SK-N-SH (cell line): ENCODE measurements around the gene LIMK1.

Experiments
- CHD2 ChIP-seq: fragments of 150-350 bp; IDR thresholded peaks from 2 replicates; pipeline ENCODE4 v1.6.1; 2018; ENCODE audit warnings: low read length; ENCODE audit not compliant: partially characterized antibody
- CTCF ChIP-seq: fragments of 200-600 bp; sonication (generic); IDR thresholded peaks from 2 replicates; pipeline ENCODE4 v1.6.1; 2017; ENCODE audit warnings: antibody characterized with exemption, mild to moderate bottlenecking, moderate library complexity
- EZH2phosphoT487 ChIP-seq: fragments of 200-600 bp; sonication (generic); IDR thresholded peaks from 2 replicates; pipeline ENCODE4 v1.6.1; 2017; ENCODE audit warnings: low read depth, mixed run types, mild to moderate bottlenecking, antibody characterized with exemption, moderate library complexity, borderline replicate concordance
- GABPA ChIP-seq: IDR thresholded peaks from 2 replicates; pipeline ENCODE4 v1.4.0; 2012; ENCODE audit warnings: low read depth, mild to moderate bottlenecking
- JUND ChIP-seq: IDR thresholded peaks from 2 replicates; pipeline ENCODE4 v1.4.0; 2012
- MAX ChIP-seq: IDR thresholded peaks from 2 replicates; pipeline ENCODE4 v1.4.0; 2012; ENCODE audit warnings: low read depth
- PBX3 ChIP-seq: IDR thresholded peaks from 2 replicates; pipeline ENCODE4; 2012
- POLR2AphosphoS5 ChIP-seq: IDR thresholded peaks from 2 replicates; pipeline ENCODE4 v1.6.1; 2012; ENCODE audit warnings: low read depth, low read length
- RAD21 ChIP-seq: IDR thresholded peaks from 2 replicates; pipeline ENCODE4 v1.6.1; 2012; ENCODE audit warnings: mild to moderate bottlenecking, low read length
- RCOR1 ChIP-seq: fragments of 150-350 bp; IDR thresholded peaks from 2 replicates; pipeline ENCODE4 v1.6.1; 2017; ENCODE audit warnings: antibody characterized with exemption, low read length
- REST ChIP-seq: IDR thresholded peaks from 2 replicates; pipeline ENCODE4 v1.6.1; 2012; ENCODE audit warnings: mild to moderate bottlenecking, low read depth, low read length, moderate library complexity
- RFX5 ChIP-seq: IDR thresholded peaks from 2 replicates; pipeline ENCODE4 v1.6.1; 2012; ENCODE audit warnings: mild to moderate bottlenecking, improper control_type of control experiment, low read length
- SMC3 ChIP-seq: IDR thresholded peaks from 2 replicates; pipeline ENCODE4 v1.6.1; 2012; ENCODE audit warnings: low read depth, low read length, improper control_type of control experiment
- TAF1 ChIP-seq: IDR thresholded peaks from 2 replicates; pipeline ENCODE4 v1.6.1; 2012; ENCODE audit warnings: low read depth, mild to moderate bottlenecking, low read length, moderate library complexity, borderline replicate concordance

GRCh38 chr7:74078461-74078860 is 5.1 kb upstream of the LIMK1 start:
- TF ChIP-seq CTCF (no peak), RAD21 (no peak), RCOR1 (no peak), CHD2 (no peak), SMC3 (no peak), PBX3 (no peak), GABPA (no peak), RFX5 (no peak), EZH2phosphoT487 (no peak), MAX (no peak), JUND (no peak), REST (no peak), POLR2AphosphoS5 (no peak), TAF1 (no peak)
